ENCODE results near the gene ACBD4.

GRCh38 chr17:45131616-45132319 is 3.7 kb upstream of the ACBD4 start:
- TF ChIP-seq POLR2A (IDR thresholded peaks at IDR 0.05) (no peak), CTCF (IDR thresholded peaks at IDR 0.05) (peak; percentile 94 to 98 (median 97)), POLR2AphosphoS5 (IDR thresholded peaks at IDR 0.05) (no peak), EP300 (IDR thresholded peaks at IDR 0.05; ENCODE audit: low read depth) (no peak)

Measured in transverse colon (tissue), 4 donors.